Neural cell (in vitro differentiated cells): ENCODE measurements around the gene SLC17A7. TPM values are rescaled to one million over a fixed set of nuclear protein-coding genes. Genes with fewer than 3 reads are reported as not detected.

Experiments used
- H2AFZ ChIP-seq: fragments of 200-600, 300-800 bp; sonication (generic), shearing (Covaris generic); 2 replicates; pipeline ENCODE4 v1.6.0; 2014; ENCODE audit warnings: low read depth, mild to moderate bottlenecking, antibody characterized with exemption, low read length, moderate library complexity
- H3F3A ChIP-seq: fragments of 200-600 bp; shearing (Covaris generic); 2 replicates; pipeline ENCODE4 v1.6.1; 2016; ENCODE audit warnings: mild to moderate bottlenecking, moderate library complexity, mixed read lengths, antibody characterized with exemption, low read length; ENCODE audit not compliant: insufficient read depth, poor library complexity, severe bottlenecking
- H3K27ac ChIP-seq: fragments of 200-600, 300-800 bp; sonication (generic), shearing (Covaris generic); 2 replicates; pipeline ENCODE4 v1.5.1; 2014; ENCODE audit warnings: mild to moderate bottlenecking, low read length, moderate library complexity
- H3K27me3 ChIP-seq: fragments of 300-800, 200-600 bp; sonication (generic), shearing (Covaris generic); 2 replicates; pipeline ENCODE4 v1.6.0; 2014; ENCODE audit warnings: mild to moderate bottlenecking, low read depth, low read length, moderate library complexity; ENCODE audit not compliant: insufficient read depth
- H3K36me3 ChIP-seq: fragments of 300-800, 200-600 bp; sonication (generic), shearing (Covaris generic); 2 replicates; pipeline ENCODE4 v1.5.1; 2014; ENCODE audit warnings: mild to moderate bottlenecking, antibody characterized with exemption, low read length, moderate library complexity; ENCODE audit not compliant: insufficient read depth
- H3K4me2 ChIP-seq: fragments of 300-800, 200-600 bp; sonication (generic), shearing (Covaris generic); 2 replicates; pipeline ENCODE4 v1.6.0; 2014; ENCODE audit warnings: mild to moderate bottlenecking, low read length
- H3K4me3 ChIP-seq: fragments of 300-800, 200-600 bp; sonication (generic), shearing (Covaris generic); 2 replicates; pipeline ENCODE4 v1.5.1; 2014; ENCODE audit warnings: mild to moderate bottlenecking, low read length, moderate library complexity
- H3K79me2 ChIP-seq: fragments of 200-600 bp; shearing (Covaris generic); replicated peaks from 2 replicates; pipeline ENCODE4 v1.6.0; 2014; ENCODE audit warnings: mild to moderate bottlenecking, low read length, moderate library complexity; ENCODE audit not compliant: insufficient read depth
- H3K9ac ChIP-seq: fragments of 300-800, 200-600 bp; sonication (generic), shearing (Covaris generic); 2 replicates; pipeline ENCODE4 v1.6.1; 2016; ENCODE audit warnings: mild to moderate bottlenecking, low read length, mixed read lengths
- H3K9me2 ChIP-seq: fragments of 200-600 bp; shearing (Covaris generic); 2 replicates; pipeline ENCODE4 v1.6.1; 2016; ENCODE audit warnings: mild to moderate bottlenecking, low read length, mixed read lengths; ENCODE audit not compliant: insufficient read depth
- H3K9me3 ChIP-seq: fragments of 200-600, 300-800 bp; sonication (generic), shearing (Covaris generic); 2 replicates; pipeline ENCODE4 v1.6.1; 2016; ENCODE audit warnings: mild to moderate bottlenecking, mixed run types, low read length, moderate library complexity, mixed read lengths
- H4K20me1 ChIP-seq: fragments of 200-600 bp; shearing (Covaris generic); 2 replicates; pipeline ENCODE4 v1.6.1; 2016; ENCODE audit warnings: mild to moderate bottlenecking, mixed run types; ENCODE audit not compliant: insufficient read depth
- CTCF ChIP-seq: fragments of 450-650 bp; IDR thresholded peaks from 2 replicates; pipeline ENCODE4 v1.5.1; 2014; ENCODE audit warnings: antibody characterized with exemption, mild to moderate bottlenecking, moderate library complexity; ENCODE audit not compliant: poor library complexity, severe bottlenecking
- EP300 ChIP-seq: fragments of 450-650 bp; conservative IDR thresholded peaks from 2 replicates; pipeline ENCODE4 v1.6.1; 2014; ENCODE audit warnings: antibody characterized with exemption, mild to moderate bottlenecking, moderate library complexity; ENCODE audit not compliant: poor library complexity, severe bottlenecking
- EZH2 ChIP-seq: fragments of 200-600, 300-800 bp; shearing (Covaris generic), sonication (generic); IDR thresholded peaks from 2 replicates; pipeline ENCODE4 v1.6.1; 2014; ENCODE audit warnings: antibody characterized with exemption, low read length, borderline replicate concordance, mild to moderate bottlenecking; ENCODE audit not compliant: insufficient read depth, poor library complexity, severe bottlenecking
- MXI1 ChIP-seq: fragments of 450-650 bp; conservative IDR thresholded peaks from 2 replicates; pipeline ENCODE4 v1.6.1; 2014; ENCODE audit warnings: antibody characterized with exemption, mild to moderate bottlenecking; ENCODE audit not compliant: poor library complexity, severe bottlenecking
- POLR2AphosphoS5 ChIP-seq: IDR thresholded peaks from 2 replicates; pipeline ENCODE4 v1.6.1; 2012
- RAD21 ChIP-seq: fragments of 450-650 bp; conservative IDR thresholded peaks from 2 replicates; pipeline ENCODE4 v1.6.1; 2014; ENCODE audit warnings: antibody characterized with exemption, mild to moderate bottlenecking, moderate library complexity
- REST ChIP-seq: IDR thresholded peaks from 2 replicates; pipeline ENCODE4 v1.6.1; 2012; ENCODE audit warnings: borderline replicate concordance
- SMC3 ChIP-seq: fragments of 450-650 bp; conservative IDR thresholded peaks from 2 replicates; pipeline ENCODE4 v1.6.1; 2014; ENCODE audit warnings: antibody characterized with exemption, mild to moderate bottlenecking, moderate library complexity; ENCODE audit not compliant: poor library complexity
- TAF1 ChIP-seq: IDR thresholded peaks from 2 replicates; pipeline ENCODE4 v1.6.1; 2012; ENCODE audit warnings: low read depth
- polyA plus RNA-seq: library from polyadenylated mRNA; depleted of rRNA; stranded (reverse); fragments of >200 nt; gene quantifications from 2 replicates; pipeline ENCODE4 v1.2.3, GENCODE V29; 2014

Gene SLC17A7
- polyA plus RNA-seq, 1 donor from 2014 or later = 0.07 TPM

DNA sequence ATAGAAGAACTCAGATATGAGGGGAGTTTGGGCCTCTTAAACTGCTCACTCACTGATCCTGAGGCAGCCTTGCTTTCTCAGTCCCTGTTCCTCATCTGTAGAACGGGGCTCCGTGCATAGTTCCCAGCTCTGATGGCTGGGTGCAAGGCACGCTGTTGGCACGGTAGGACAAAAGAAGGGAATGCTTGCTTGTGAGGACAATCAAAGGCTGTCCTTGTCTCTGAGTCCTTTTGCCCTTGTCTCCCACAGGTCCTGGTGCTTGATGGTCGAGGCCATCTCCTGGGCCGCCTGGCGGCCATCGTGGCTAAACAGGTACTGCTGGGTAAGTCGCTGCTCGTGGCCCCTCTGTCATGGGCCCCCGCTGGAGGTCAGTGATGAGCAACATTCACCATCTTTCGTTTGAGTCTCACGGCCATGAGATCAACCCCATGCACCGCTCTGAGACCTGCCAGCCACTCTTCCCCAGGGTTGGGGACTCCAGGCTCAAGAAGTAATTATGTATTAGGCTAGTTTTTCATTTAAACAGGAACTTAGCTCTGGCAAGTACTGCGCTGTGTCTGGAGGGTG, 48.4 kb upstream of the SLC17A7 start:
- H3K27ac ChIP-seq = no peak overlapping the region
- H2AFZ ChIP-seq = no peak overlapping the region
- no peak overlapping the region for H3K4me2 ChIP-seq
- peak overlapping the region; percentile 97 for H3K4me3 ChIP-seq
- peak overlapping the region; percentile 99 for H3K9ac ChIP-seq
- H4K20me1 ChIP-seq = peaks cover 11% of the 10 kb centered on the region
- no peaks in the 10 kb centered on the region for H3K9me3 ChIP-seq
- H3K9me2 ChIP-seq = no peaks in the 10 kb centered on the region
- no peaks in the 10 kb centered on the region for H3K36me3 ChIP-seq
- TF ChIP-seq SMC3 = no peak
- no peaks in the 10 kb centered on the region for H3F3A ChIP-seq
- H3K79me2 ChIP-seq = peaks cover 28% of the 10 kb centered on the region
- no peaks in the 10 kb centered on the region for H3K27me3 ChIP-seq

DNA sequence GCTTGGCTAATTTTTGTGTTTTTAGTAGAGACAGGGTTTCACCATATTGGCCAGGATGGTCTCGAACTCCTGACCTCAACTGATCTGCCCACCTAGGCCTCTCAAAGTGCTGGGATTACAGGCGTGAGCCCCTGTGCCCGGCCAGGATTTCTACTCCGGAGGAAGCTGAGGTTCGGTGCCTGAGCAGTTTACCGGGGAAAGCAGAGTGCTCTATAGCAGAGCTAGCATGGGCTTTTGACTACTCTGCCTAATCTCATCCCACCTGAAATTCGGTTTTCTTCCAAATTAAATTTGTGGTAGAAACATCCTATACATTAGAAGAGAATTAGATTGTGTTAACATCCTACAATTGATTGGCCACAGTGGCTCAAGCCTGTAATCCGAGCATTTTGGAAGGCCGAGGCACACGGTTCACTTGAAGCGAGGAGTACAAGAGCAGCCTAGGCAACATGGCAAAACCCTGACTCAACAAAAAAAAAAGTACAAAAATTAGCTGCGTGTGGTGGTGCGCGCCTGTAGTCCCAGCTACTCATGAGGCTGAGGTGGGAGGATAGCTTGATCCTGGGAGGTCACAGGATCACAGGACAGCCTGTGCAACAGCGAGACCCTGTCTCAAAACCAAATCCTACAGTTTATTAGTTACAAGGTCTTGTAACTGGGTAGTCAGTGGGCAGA, 47.7 kb upstream of the SLC17A7 start:
- Histone ChIP-seq H4K20me1 (peaks cover 11% of the 10 kb centered on the region), H3K9me3 (no peaks in the 10 kb centered on the region), H3K9ac (peak overlapping the region; percentile 99), H3K79me2 (peaks cover 28% of the 10 kb centered on the region), H3K27ac (peak overlapping the region; percentile 95), H3K9me2 (no peaks in the 10 kb centered on the region), H3F3A (no peaks in the 10 kb centered on the region), H3K4me3 (peak overlapping the region; percentile 97), H3K36me3 (no peaks in the 10 kb centered on the region), H2AFZ (no peak overlapping the region), H3K27me3 (no peaks in the 10 kb centered on the region), H3K4me2 (peak overlapping the region; percentile 83)
- TF ChIP-seq SMC3 = no peak

GRCh38 chr19:49488046-49488862, 46.9 kb upstream of the SLC17A7 start:
- Histone ChIP-seq H3K4me2 (peak overlapping the region; percentile 83), H3K9me2 (no peaks in the 10 kb centered on the region), H3K36me3 (no peaks in the 10 kb centered on the region), H4K20me1 (peaks cover 11% of the 10 kb centered on the region), H3K27me3 (no peaks in the 10 kb centered on the region), H3K9me3 (no peaks in the 10 kb centered on the region), H3K27ac (peak overlapping the region; percentile 95), H3F3A (no peaks in the 10 kb centered on the region), H3K9ac (peak overlapping the region; percentile 99), H3K79me2 (peaks cover 28% of the 10 kb centered on the region), H3K4me3 (peak overlapping the region; percentile 97), H2AFZ (no peak overlapping the region)
- no peak for TF ChIP-seq EP300
- TF ChIP-seq MXI1 = no peak
- TF ChIP-seq CTCF = no peak
- TF ChIP-seq POLR2AphosphoS5 = no peak
- no peak for TF ChIP-seq TAF1
- TF ChIP-seq SMC3 = no peak
- no peak for TF ChIP-seq REST
- no peak for TF ChIP-seq RAD21
- no peak for TF ChIP-seq EZH2
